OCI-LY1 (cell line): ENCODE results near the gene DOCK7.

Experiments
- H2AFZ ChIP-seq: fragments of 200-600 bp; sonication (generic), shearing (Covaris generic); 2 replicates; pipeline ENCODE4 v1.6.0; 2014; ENCODE audit warnings: antibody characterized with exemption, mild to moderate bottlenecking, low read length
- H3F3A ChIP-seq: fragments of 200-600 bp; sonication (generic), shearing (Covaris generic); 2 replicates; pipeline ENCODE4 v1.6.0; 2014; ENCODE audit warnings: mild to moderate bottlenecking, antibody characterized with exemption, low read length, moderate library complexity; ENCODE audit not compliant: insufficient read depth
- H3K27ac ChIP-seq: fragments of 200-600 bp; sonication (generic); 2 replicates; pipeline ENCODE4 v1.5.1; 2014; ENCODE audit warnings: low read length, mixed run types, mild to moderate bottlenecking, low read depth; ENCODE audit not compliant: poor library complexity, severe bottlenecking
- H3K27me3 ChIP-seq: fragments of 200-600 bp; sonication (generic); 2 replicates; pipeline ENCODE4 v1.6.0; 2014; ENCODE audit warnings: antibody characterized with exemption, mild to moderate bottlenecking, low read length, moderate library complexity; ENCODE audit not compliant: insufficient read depth
- H3K36me3 ChIP-seq: fragments of 200-600 bp; sonication (generic); 2 replicates; pipeline ENCODE4 v1.6.1; 2014; ENCODE audit warnings: mild to moderate bottlenecking, antibody characterized with exemption, low read length, moderate library complexity, mixed read lengths; ENCODE audit not compliant: insufficient read depth
- H3K4me1 ChIP-seq: fragments of 200-600 bp; sonication (generic); 2 replicates; pipeline ENCODE4 v1.5.1; 2014; ENCODE audit warnings: mild to moderate bottlenecking, low read length, moderate library complexity; ENCODE audit not compliant: insufficient read depth, severe bottlenecking
- H3K4me2 ChIP-seq: fragments of 200-600 bp; sonication (generic), shearing (Covaris generic); 2 replicates; pipeline ENCODE4 v1.6.1; 2014; ENCODE audit warnings: low read length
- H3K4me3 ChIP-seq: fragments of 200-600 bp; sonication (generic); 2 replicates; pipeline ENCODE4 v1.5.1; 2014; ENCODE audit warnings: low read length, low read depth, mild to moderate bottlenecking, mixed read lengths; ENCODE audit not compliant: poor library complexity, severe bottlenecking
- H3K79me2 ChIP-seq: fragments of 200-600 bp; shearing (Covaris generic); 2 replicates; pipeline ENCODE4 v1.6.1; 2016; ENCODE audit warnings: mixed run types, low read length, mixed read lengths; ENCODE audit not compliant: insufficient read depth
- H3K9ac ChIP-seq: fragments of 200-600 bp; sonication (generic), shearing (Covaris generic); 2 replicates; pipeline ENCODE4 v1.6.1; 2014; ENCODE audit warnings: mild to moderate bottlenecking, low read length, mixed read lengths
- H3K9me2 ChIP-seq: fragments of 200-600 bp; sonication (generic), shearing (Covaris generic); 2 replicates; pipeline ENCODE4 v1.6.1; 2014; ENCODE audit warnings: low read depth, mild to moderate bottlenecking, low read length, mixed read lengths
- H3K9me3 ChIP-seq: fragments of 200-600 bp; shearing (Covaris generic); 2 replicates; pipeline ENCODE4 v1.6.1; 2014; ENCODE audit warnings: low read length, mixed read lengths
- H4K20me1 ChIP-seq: fragments of 200-600 bp; sonication (generic), shearing (Covaris generic); 2 replicates; pipeline ENCODE4 v1.6.0; 2016; ENCODE audit warnings: mild to moderate bottlenecking, low read length; ENCODE audit not compliant: insufficient read depth
- EZH2 ChIP-seq: fragments of 200-600 bp; sonication (generic), shearing (Covaris generic); IDR thresholded peaks from 2 replicates; pipeline ENCODE4 v1.8.0; 2017; ENCODE audit warnings: borderline replicate concordance, mixed run types, mild to moderate bottlenecking, antibody characterized with exemption, low read length, moderate library complexity, mixed read lengths
- TF ChIP-seq, protein P1 (sequence below): fragments of 200-600 bp; sonication (generic), shearing (Covaris generic); IDR thresholded peaks from 2 replicates; pipeline ENCODE4 v1.5.1; 2017; ENCODE audit warnings: mild to moderate bottlenecking, antibody characterized with exemption, low read length, moderate library complexity, mixed read lengths

Gene DOCK7

DNA sequence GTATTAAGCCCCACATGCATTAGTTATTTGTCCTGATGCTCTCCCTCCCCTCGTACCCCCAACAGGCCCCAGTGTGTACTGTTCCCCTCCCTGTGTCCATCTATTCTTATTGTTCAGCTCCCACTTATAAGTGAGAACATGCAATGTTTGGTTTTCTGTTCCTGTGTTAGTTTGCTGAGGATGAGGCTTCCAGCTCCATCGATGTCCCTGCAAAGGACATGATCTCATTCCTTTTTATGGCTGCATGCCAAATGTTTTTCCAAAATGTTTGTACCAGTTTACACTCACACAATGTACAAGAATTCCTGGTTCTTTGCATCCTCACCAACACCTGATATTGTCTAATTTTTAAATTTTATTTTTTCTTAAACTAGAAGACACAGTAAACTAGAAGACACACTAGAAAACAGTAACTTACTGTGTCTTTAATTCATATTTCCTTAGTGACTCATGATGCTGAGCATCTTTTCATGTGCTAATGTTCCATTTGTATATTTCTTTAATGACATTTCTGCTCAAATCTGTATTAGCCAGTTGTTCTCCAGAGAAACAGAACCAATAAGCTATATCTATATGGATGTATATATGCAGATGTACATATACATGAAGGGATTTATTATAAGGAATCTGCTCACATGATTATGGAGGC, 270.7 kb downstream of the DOCK7 start:
- TF ChIP-seq, protein P1, sequence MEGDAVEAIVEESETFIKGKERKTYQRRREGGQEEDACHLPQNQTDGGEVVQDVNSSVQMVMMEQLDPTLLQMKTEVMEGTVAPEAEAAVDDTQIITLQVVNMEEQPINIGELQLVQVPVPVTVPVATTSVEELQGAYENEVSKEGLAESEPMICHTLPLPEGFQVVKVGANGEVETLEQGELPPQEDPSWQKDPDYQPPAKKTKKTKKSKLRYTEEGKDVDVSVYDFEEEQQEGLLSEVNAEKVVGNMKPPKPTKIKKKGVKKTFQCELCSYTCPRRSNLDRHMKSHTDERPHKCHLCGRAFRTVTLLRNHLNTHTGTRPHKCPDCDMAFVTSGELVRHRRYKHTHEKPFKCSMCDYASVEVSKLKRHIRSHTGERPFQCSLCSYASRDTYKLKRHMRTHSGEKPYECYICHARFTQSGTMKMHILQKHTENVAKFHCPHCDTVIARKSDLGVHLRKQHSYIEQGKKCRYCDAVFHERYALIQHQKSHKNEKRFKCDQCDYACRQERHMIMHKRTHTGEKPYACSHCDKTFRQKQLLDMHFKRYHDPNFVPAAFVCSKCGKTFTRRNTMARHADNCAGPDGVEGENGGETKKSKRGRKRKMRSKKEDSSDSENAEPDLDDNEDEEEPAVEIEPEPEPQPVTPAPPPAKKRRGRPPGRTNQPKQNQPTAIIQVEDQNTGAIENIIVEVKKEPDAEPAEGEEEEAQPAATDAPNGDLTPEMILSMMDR, result no peak
- TF ChIP-seq EZH2, result no peak
- H4K20me1 ChIP-seq, result no peaks in the 10 kb centered on the region
- H3K27me3 ChIP-seq, result no peaks in the 10 kb centered on the region
- H3K9me2 ChIP-seq, result no peaks in the 10 kb centered on the region
- no peak overlapping the region for H3K4me2 ChIP-seq
- H3K9ac ChIP-seq, result no peak overlapping the region
- no peaks in the 10 kb centered on the region for H3K36me3 ChIP-seq
- no peaks in the 10 kb centered on the region for H3K9me3 ChIP-seq
- no peak overlapping the region for H3K27ac ChIP-seq
- H2AFZ ChIP-seq, result no peak overlapping the region
- H3K79me2 ChIP-seq, result no peaks in the 10 kb centered on the region
- no peaks in the 10 kb centered on the region for H3K4me1 ChIP-seq
- no peak overlapping the region for H3K4me3 ChIP-seq
- H3F3A ChIP-seq, result no peaks in the 10 kb centered on the region

DNA sequence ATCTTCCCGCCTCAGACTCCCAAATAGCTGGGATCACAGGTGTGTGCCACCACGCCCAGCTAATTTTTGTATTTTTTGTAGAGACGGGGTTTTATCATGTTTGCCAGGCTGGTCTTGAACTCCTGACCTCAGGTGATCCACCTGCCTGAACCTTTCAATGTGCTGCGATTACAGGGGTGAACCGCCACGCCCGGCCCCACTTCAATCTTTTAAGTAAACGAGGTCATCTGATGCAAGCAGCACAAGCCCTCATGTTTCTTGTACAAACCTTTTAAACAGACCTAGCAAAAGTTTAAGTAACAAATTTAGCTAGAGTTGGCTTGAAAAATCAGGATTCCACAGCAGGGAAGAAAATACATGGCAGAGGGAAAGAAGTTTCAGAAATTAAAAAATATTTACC, 272.5 kb downstream of the DOCK7 start:
- Histone ChIP-seq H3K9me3 (no peaks in the 10 kb centered on the region), H3K27ac (no peak overlapping the region), H3F3A (no peaks in the 10 kb centered on the region), H3K27me3 (no peaks in the 10 kb centered on the region), H2AFZ (no peak overlapping the region), H3K4me3 (no peak overlapping the region), H3K79me2 (no peaks in the 10 kb centered on the region), H3K9me2 (no peaks in the 10 kb centered on the region), H3K4me2 (no peak overlapping the region), H3K9ac (no peak overlapping the region), H4K20me1 (no peaks in the 10 kb centered on the region), H3K4me1 (no peaks in the 10 kb centered on the region), H3K36me3 (no peaks in the 10 kb centered on the region)
- TF ChIP-seq, protein P1, result no peak
- TF ChIP-seq EZH2, result no peak

- no peaks in the 10 kb centered on the region for H3K4me1 ChIP-seq
- TF ChIP-seq, protein P1, result peak; percentile 82
- no peak for TF ChIP-seq EZH2
- no peaks in the 10 kb centered on the region for H3K27me3 ChIP-seq
- no peaks in the 10 kb centered on the region for H4K20me1 ChIP-seq
- H3K4me2 ChIP-seq, result no peak overlapping the region
- no peak overlapping the region for H2AFZ ChIP-seq
- H3K4me3 ChIP-seq, result no peak overlapping the region
- no peaks in the 10 kb centered on the region for H3K9me3 ChIP-seq
- no peak overlapping the region for H3K9ac ChIP-seq
- no peaks in the 10 kb centered on the region for H3K36me3 ChIP-seq
- H3K27ac ChIP-seq, result no peak overlapping the region
- H3F3A ChIP-seq, result no peaks in the 10 kb centered on the region
- H3K79me2 ChIP-seq, result no peaks in the 10 kb centered on the region
- no peaks in the 10 kb centered on the region for H3K9me2 ChIP-seq
Measured at GRCh38 chr1:62407398-62408009, 280.7 kb downstream of the DOCK7 start.
